DND-41 (cell line): ENCODE measurements around the gene TMEM135.

ENCODE experiments used
- ATAC-seq: fragments of 200-7000 bp; cut with Tn5 transposase; 3 replicates; pipeline ENCODE4 v1.9.1; 2021; ENCODE audit warnings: low read depth; ENCODE audit not compliant: insufficient read depth
- DNase-seq: peaks from one replicate; pipeline ENCODE4 v3.0.0-alpha.2; 2020
- H2AFZ ChIP-seq: 2 replicates; pipeline ENCODE4 v1.6.0; 2012; ENCODE audit warnings: low read depth, low read length
- H3K27ac ChIP-seq: 2 replicates; pipeline ENCODE4 v1.5.1; 2012; ENCODE audit warnings: low read length, inconsistent platforms
- H3K27me3 ChIP-seq: fragments of 200-600 bp; sonication (generic); 2 replicates; pipeline ENCODE4 v1.6.0; 2012; ENCODE audit warnings: low read length, mild to moderate bottlenecking, inconsistent platforms; ENCODE audit not compliant: insufficient read depth, poor library complexity
- H3K36me3 ChIP-seq: 2 replicates; pipeline ENCODE4 v1.5.1; 2012; ENCODE audit warnings: low read length, inconsistent platforms; ENCODE audit not compliant: insufficient read depth
- H3K4me1 ChIP-seq: 2 replicates; pipeline ENCODE4 v1.5.1; 2012; ENCODE audit warnings: mild to moderate bottlenecking, low read length; ENCODE audit not compliant: insufficient read depth
- H3K4me2 ChIP-seq: 2 replicates; pipeline ENCODE4 v1.6.0; 2012; ENCODE audit warnings: mild to moderate bottlenecking, moderate library complexity, low read length, inconsistent platforms; ENCODE audit not compliant: insufficient read depth
- H3K4me3 ChIP-seq, 2 experiments: fragments of 200-600 bp in 1 of 2; shearing (Covaris generic) in 1 of 2; 2 replicates each; pipeline ENCODE4 v1.5.1; 2012 to 2016; ENCODE audit warnings: inconsistent platforms in 2 of 2, low read length in 2 of 2, mild to moderate bottlenecking in 2 of 2, low read depth in 1 of 2, moderate library complexity in 1 of 2
- H3K79me2 ChIP-seq: 2 replicates; pipeline ENCODE4 v1.6.0; 2012; ENCODE audit warnings: low read length, inconsistent platforms; ENCODE audit not compliant: insufficient read depth
- H3K9ac ChIP-seq: 2 replicates; pipeline ENCODE4 v1.6.0; 2012; ENCODE audit warnings: low read depth, mild to moderate bottlenecking, inconsistent platforms, low read length, moderate library complexity
- H3K9me3 ChIP-seq: 2 replicates; pipeline ENCODE4 v1.5.1; 2012; ENCODE audit warnings: low read length, moderate library complexity, mild to moderate bottlenecking, inconsistent platforms; ENCODE audit not compliant: insufficient read depth, severe bottlenecking
- H4K20me1 ChIP-seq: 2 replicates; pipeline ENCODE4 v1.6.0; 2012; ENCODE audit warnings: low read length; ENCODE audit not compliant: insufficient read depth
- EZH2 ChIP-seq: IDR thresholded peaks from 3 replicates; pipeline ENCODE4 v1.6.1; 2012; ENCODE audit warnings: borderline replicate concordance, low read depth, mild to moderate bottlenecking, moderate library complexity, low read length, inconsistent platforms; ENCODE audit not compliant: severe bottlenecking
- TF ChIP-seq, protein P1 (sequence below): IDR thresholded peaks from 2 replicates; pipeline ENCODE4 v1.5.1; 2012; ENCODE audit warnings: borderline replicate concordance, low read length, moderate library complexity, mild to moderate bottlenecking; ENCODE audit not compliant: poor library complexity, severe bottlenecking; ENCODE audit errors: extremely low read depth

The TMEM135 gene

DNA sequence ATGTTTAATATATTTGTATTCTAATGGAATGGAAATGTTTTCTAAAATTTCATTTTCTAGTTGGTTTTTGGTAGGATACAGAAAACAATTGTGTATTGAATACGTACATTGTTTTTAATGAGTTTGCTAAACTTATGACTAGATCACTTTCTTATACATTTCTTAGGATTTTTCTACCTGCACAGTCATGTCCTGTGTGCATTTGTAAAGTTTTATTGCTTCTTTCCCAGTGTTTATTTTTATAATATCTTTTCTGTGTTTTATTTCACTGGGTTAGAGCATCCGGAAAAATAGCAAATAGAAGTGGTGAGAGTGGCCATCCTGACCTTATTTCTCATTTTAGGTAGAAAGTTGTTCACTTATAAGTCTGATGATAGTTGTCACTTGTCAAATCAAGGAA is 103.6 kb downstream of the TMEM135 start:
- ATAC-seq, result no peak
- no peak overlapping the region for H3K4me3 ChIP-seq
- H4K20me1 ChIP-seq, result peaks cover 4% of the 10 kb centered on the region
- DNase-seq, result no peak
- peaks cover 28% of the 10 kb centered on the region for H3K4me1 ChIP-seq
- peaks cover 9% of the 10 kb centered on the region for H3K79me2 ChIP-seq
- peaks cover 5% of the 10 kb centered on the region for H3K9me3 ChIP-seq
- no peak overlapping the region for H3K9ac ChIP-seq
- no peak overlapping the region for H3K27ac ChIP-seq
- H3K36me3 ChIP-seq, result no peaks in the 10 kb centered on the region
- TF ChIP-seq, protein P1, sequence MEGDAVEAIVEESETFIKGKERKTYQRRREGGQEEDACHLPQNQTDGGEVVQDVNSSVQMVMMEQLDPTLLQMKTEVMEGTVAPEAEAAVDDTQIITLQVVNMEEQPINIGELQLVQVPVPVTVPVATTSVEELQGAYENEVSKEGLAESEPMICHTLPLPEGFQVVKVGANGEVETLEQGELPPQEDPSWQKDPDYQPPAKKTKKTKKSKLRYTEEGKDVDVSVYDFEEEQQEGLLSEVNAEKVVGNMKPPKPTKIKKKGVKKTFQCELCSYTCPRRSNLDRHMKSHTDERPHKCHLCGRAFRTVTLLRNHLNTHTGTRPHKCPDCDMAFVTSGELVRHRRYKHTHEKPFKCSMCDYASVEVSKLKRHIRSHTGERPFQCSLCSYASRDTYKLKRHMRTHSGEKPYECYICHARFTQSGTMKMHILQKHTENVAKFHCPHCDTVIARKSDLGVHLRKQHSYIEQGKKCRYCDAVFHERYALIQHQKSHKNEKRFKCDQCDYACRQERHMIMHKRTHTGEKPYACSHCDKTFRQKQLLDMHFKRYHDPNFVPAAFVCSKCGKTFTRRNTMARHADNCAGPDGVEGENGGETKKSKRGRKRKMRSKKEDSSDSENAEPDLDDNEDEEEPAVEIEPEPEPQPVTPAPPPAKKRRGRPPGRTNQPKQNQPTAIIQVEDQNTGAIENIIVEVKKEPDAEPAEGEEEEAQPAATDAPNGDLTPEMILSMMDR, result no peak
- no peak for TF ChIP-seq EZH2
- H3K4me2 ChIP-seq, result no peak overlapping the region
- H3K27me3 ChIP-seq, result no peaks in the 10 kb centered on the region
- H2AFZ ChIP-seq, result no peak overlapping the region

DNA sequence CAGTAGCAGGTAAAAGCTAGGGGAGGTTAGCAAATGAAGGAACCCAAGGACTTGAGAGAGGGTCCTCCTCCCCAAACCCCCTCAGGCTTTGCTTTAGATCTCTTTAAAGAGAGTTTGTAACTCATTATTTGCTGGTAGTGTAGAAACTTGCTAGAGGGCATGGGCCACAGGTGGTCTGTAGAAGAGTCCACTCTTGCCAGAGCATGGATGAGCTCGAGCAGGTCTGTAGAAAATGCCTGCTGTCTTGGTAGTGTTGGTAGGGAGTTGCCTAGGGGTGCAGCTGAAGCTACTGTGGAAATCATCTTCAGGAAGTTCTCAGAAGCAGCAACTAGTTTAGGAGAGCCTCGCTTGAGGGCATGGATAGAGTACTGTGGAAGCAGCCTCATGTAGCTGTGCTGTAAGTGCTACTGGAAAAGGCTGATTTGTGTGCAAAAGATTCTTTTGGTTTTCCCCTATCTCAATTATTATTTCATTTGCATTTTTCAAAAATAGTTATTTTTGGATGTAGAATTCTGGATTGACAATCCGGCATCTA is 104.3 kb downstream of the TMEM135 start:
- peak; percentile 24; the same call in 1 of the 3 replicates for ATAC-seq

DNA sequence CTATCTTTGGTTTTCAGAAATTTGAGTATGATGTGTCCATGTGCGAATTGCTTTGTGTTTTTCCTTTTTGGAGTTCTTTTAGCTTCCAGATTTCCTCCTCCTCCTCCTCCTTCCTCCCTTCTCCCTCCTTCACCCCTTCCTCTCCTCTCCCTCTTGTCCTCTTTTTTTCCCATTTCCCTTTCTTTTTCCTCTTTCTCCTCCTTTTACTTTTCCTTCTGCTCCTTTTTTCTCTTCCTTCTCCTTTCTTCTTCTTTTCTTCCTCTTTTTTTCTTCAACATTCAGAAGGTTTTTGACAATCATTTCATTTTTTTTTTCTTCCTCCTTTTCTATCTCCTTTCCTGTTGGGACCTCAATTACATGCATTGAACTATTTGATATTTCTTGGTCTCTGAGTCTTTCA is 104.9 kb downstream of the TMEM135 start:
- Histone ChIP-seq H3K4me2 (no peak overlapping the region), H3K4me3 (no peak overlapping the region)

More for the DNA sequence above, 104.3 kb downstream of the TMEM135 start:
- Histone ChIP-seq H3K4me3 (no peak overlapping the region), H3K4me2 (no peak overlapping the region), H3K4me1 (peaks cover 28% of the 10 kb centered on the region), H3K36me3 (no peaks in the 10 kb centered on the region), H4K20me1 (peaks cover 4% of the 10 kb centered on the region), H3K79me2 (peaks cover 9% of the 10 kb centered on the region), H3K27ac (no peak overlapping the region), H2AFZ (no peak overlapping the region), H3K27me3 (no peaks in the 10 kb centered on the region), H3K9me3 (peaks cover 5% of the 10 kb centered on the region), H3K9ac (no peak overlapping the region)
- DNase-seq, result no peak
- TF ChIP-seq EZH2, result no peak
- TF ChIP-seq, protein P1, result no peak

More for the DNA sequence above, 104.9 kb downstream of the TMEM135 start:
- Histone ChIP-seq H3K79me2 (peaks cover 9% of the 10 kb centered on the region), H3K9ac (no peak overlapping the region), H3K36me3 (no peaks in the 10 kb centered on the region), H4K20me1 (peaks cover 4% of the 10 kb centered on the region), H3K4me1 (peaks cover 28% of the 10 kb centered on the region), H3K27ac (no peak overlapping the region), H2AFZ (no peak overlapping the region), H3K9me3 (peaks cover 5% of the 10 kb centered on the region), H3K27me3 (no peaks in the 10 kb centered on the region)
- ATAC-seq, result no peak
- no peak for DNase-seq
- TF ChIP-seq, protein P1, result no peak
- TF ChIP-seq EZH2, result no peak
